DOHH2 (cell line): Measurements from ENCODE around the gene PEX1.

ENCODE experiments used
- EZH2phosphoT487 ChIP-seq: fragments of 200-600 bp; sonication (generic); IDR thresholded peaks from 2 replicates; pipeline ENCODE4 v1.6.1; 2017; ENCODE audit warnings: borderline replicate concordance, mild to moderate bottlenecking, antibody characterized with exemption, low read length, moderate library complexity, mixed read lengths
- TF ChIP-seq, protein P1 (sequence below): fragments of 200-600 bp; sonication (generic); IDR thresholded peaks from one replicate; pipeline ENCODE4 v1.5.1; 2014; ENCODE audit warnings: antibody characterized with exemption, mild to moderate bottlenecking, low read depth, low read length; ENCODE audit not compliant: poor library complexity, severe bottlenecking

DNA sequence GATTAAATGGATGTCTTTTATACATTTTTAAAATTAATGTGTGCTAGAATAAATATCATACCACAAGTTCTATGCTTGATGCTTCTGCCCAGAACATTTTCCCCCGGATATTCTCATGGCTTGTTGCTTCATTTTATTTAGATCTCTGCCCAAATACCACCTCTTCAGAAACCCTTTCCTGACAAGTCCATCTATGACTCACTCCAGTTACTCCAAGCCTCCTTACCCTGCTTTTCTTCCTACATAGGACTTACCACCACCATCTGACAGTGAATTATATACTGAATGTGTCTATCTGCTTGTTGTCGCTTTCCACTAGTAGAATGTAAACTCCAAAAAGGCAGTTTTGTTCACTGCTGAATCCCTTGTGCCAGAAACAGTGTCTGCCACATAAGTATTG is 31.4 kb downstream of the PEX1 start:
- TF ChIP-seq, protein P1, sequence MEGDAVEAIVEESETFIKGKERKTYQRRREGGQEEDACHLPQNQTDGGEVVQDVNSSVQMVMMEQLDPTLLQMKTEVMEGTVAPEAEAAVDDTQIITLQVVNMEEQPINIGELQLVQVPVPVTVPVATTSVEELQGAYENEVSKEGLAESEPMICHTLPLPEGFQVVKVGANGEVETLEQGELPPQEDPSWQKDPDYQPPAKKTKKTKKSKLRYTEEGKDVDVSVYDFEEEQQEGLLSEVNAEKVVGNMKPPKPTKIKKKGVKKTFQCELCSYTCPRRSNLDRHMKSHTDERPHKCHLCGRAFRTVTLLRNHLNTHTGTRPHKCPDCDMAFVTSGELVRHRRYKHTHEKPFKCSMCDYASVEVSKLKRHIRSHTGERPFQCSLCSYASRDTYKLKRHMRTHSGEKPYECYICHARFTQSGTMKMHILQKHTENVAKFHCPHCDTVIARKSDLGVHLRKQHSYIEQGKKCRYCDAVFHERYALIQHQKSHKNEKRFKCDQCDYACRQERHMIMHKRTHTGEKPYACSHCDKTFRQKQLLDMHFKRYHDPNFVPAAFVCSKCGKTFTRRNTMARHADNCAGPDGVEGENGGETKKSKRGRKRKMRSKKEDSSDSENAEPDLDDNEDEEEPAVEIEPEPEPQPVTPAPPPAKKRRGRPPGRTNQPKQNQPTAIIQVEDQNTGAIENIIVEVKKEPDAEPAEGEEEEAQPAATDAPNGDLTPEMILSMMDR, result no peak
- TF ChIP-seq EZH2phosphoT487, result no peak
